ENCODE data around the gene WHRN.

Gene WHRN

DNA sequence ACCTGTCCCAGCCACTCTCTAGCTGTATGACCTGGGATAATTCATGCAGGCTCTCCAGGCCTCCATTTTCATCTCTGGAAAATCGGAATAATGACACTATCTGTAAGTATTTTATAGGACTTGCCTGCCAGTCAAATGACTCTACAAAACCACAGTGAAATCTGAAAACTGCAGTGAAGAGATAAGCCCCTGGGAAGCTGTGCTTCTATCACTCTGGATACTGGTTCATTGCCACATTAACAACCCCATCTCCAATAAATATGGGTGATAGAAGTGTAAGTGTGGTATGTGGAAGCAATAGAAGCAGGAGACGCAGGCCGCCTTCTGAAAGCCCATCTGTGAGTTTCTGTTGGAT, 31.8 kb downstream of the WHRN start:
- no peak for DNase-seq (ENCODE audit: low read depth in 2 of 2, low spot score in 1 of 2)

DNA sequence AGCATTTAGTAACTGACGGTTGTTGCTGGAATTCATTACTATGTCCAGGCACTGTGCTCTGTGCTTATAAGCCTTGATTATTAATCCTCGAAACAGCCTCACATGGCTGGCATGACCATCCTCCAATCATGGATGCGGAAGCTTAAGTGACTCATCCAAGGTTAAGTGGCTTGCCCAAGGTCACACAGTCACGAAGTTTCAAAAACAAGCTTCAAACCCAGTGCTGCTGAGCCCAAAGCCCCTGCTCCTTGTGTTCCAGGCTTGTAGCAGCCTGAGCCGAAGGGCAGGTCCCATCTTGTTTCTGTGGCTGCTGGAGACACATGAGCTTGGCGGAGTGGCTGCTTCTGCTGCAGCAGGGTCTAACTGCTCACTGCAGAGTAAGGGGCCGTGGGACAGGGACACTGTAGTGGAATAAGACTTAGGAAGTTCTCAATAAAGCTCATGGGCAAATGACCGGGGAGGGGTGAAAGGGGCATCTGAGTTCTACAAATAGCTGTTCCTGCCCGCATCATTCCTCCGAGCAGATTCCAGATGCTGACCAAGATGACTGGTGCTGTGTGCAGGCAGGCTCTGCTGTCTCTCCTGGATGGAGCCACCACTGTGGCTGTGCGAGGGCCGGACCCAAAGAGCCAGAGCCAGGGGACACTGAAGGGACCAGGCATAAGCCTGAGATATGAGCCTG, 32.4 kb downstream of the WHRN start:
- DNase-seq (ENCODE audit: low read depth in 2 of 2, low spot score in 1 of 2): no peak

DNA sequence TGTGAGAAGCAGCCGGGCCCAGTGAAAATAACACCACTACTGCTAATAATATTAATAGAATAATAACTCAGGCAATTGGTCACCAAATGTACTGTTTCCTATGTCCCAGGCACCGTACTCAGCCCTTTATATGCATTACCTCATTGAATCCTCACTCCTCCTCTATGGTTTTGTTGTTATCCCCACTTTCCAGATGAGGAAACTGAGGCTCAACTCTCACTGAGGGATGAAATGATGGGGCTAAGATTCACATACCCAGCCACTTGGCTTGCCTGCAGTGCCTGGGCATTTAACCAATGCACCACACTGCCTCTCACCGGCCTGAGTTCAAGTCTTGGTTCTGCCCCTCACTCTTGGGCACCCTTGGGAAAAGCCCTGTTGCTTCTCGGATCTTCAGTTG, 34.1 kb downstream of the WHRN start:
- no peak for DNase-seq (ENCODE audit: low read depth in 2 of 2, low spot score in 1 of 2)

DNA sequence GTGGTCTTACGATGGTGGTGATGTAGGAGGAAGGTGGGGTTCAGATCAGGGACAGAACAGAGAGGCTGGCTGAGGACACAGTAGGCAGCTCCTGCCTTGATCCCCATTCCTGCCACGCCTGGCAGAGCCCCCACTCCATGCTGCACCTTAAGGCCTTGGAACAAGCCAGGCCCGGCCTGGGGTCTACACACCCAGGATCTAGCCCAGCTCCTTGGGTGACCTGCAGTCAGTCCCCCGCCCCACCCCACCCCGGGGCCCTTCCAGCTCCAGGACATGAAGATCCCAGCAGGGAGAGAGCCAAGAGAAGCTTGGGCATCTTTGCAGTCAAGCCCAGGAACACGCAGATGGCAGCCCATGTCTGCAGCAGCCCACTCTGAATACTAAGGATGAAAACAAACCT, 34.7 kb downstream of the WHRN start:
- no peak for DNase-seq (ENCODE audit: low read depth in 2 of 2, low spot score in 1 of 2)

DNA sequence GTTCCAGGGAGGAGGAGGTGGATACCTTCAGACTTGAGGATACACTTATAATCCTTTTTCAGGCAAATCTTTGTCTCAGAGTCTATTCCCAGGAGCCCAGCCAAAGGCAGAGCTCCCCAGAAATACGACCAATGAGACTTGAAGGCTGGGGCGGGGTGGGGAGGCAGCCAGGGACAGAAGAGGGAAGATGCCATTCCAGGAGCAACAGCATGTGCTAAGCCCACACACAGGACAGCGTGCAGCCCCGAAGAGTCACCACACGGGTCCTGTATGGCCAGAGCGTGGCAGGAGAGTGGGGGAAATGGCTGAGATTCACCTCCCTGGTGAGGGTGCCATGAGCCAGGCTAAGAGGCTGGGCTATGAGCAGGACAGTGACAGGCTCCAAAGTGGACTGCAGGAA, 35.2 kb downstream of the WHRN start:
- DNase-seq (ENCODE audit: low read depth in 2 of 2, low spot score in 1 of 2): no peak

DNA sequence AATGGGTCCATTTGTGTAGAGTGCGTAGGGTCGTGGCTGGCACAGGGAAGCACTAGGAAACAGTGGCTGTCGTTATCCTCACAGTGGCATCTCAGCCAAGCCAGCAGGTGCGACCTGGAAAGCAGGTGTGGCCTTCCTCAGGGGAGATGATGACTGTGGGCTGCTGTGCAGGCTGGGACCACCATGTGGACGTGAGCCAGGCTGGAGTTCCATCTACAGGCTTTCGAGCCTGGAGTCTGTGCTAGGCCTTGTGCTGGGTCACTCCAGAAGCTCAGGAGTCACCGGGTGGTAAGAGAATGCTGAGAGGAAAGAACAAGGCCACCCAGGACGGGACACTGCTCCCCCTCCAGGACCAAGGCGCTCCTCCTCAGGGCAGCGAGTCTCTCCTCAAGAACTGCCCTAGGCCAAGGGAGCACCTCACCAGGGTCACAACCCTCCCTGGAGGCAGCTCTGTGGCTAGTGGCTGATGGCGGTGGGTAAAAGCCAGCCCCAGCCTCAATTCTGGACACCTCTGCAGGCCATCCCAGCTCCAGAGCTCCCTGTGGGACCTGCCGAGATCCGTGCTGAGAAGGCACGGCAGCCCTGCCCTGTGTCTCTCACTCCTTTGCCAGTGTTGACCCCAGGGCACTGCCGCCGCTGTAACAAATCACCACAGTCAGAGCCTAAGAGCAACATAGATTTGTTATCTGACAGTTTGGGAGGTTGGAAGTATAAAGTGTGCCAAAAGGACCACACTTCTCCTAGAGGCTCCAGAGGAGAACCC, 36.0 kb downstream of the WHRN start:
- no peak for DNase-seq (ENCODE audit: low read depth in 2 of 2, low spot score in 1 of 2)

DNA sequence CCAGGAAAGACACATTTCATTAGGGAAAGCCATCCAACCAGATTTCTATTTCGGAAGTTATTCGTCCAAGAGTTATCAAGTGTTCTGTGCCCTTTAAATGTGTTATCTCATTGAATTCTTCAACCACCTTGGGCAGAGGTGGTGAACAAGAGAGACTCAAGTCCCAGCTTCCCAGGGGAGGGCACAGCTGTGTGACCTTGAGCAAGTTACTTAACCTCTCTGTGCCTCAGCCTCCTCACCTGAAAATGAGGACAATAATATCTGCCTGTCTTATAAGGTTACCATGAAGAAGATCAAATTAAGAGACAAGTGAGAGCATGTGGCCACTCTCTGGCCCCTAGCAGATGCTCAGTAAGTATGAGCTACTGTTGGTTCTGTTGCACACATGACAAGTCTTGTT, 37.4 kb downstream of the WHRN start:
- DNase-seq (ENCODE audit: low read depth in 2 of 2, low spot score in 1 of 2): no peak

DNA sequence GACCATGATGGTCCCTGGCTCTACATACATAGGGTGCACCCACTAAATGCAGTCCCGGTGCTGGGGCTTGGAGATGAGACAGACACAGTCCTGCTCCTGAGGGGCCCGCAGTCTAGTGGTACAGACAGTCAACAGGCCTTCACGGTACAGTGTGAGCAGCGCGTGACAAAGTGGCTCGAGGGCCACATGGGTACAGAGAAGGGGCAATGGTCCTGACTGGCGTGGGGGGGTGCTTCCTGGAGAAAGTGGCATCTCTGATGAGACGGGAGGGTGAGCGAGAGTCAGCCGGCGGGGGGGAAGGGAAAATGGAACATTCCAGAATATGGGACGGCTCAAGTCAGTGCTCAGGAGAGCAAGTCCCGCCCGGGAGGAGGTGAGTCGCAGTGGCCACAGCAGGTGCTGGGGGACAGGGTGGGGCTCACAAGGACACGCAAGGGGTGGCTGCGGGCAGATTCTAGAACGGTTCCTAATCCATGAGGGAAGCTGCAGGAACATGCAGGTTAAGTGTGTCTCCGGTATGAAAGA, 38.0 kb downstream of the WHRN start:
- DNase-seq (ENCODE audit: low read depth in 2 of 2, low spot score in 1 of 2): no peak

DNA sequence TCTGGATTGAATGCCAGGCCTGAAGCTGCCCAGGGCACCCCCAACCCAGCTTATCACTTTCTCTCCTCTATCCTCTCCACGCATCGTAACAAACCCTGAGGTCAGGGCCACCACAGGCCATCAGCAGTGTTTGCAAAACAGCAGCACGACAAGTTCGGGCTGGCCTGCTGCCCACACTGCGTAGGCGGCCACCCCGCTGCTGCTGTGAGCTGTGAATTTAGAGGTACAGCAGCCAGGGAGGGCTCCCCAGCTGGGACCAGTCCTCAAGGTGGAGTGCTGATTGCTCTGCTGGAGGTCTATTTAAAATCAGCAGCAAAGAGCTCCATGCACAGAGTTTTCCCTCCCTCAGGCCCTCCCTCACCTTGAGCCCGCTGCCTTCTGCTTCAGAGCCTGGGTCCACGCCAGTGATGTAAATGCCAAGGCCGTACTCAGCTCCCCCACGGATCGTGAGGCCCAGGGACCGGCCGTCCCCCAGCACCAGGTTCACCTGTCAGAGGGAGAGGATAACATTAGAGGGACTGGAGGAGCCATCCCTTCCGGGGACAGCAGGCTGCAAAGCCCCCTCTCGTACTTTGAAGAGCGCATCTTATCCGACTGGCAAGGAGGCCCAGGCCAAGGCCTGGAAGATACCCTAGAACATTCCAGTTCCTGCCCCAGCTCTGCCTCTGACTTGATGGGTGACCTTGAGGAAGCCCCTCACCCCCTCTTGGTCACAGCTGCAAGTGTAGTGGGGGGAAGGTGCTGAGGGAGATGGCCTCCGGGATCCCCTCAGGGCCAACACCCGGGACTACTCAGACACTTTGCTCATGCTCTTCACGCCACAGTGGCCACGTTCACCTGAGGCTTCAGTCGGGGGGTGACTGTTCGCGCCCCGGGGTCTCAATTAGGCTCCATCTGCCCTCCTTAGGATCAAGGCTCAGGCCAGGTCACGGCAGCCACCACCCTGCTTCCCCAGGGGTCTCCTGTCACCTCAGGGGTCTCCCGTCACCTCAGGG, 39.1 kb downstream of the WHRN start:
- DNase-seq (ENCODE audit: low read depth in 2 of 2, low spot score in 1 of 2): no peak

DNA sequence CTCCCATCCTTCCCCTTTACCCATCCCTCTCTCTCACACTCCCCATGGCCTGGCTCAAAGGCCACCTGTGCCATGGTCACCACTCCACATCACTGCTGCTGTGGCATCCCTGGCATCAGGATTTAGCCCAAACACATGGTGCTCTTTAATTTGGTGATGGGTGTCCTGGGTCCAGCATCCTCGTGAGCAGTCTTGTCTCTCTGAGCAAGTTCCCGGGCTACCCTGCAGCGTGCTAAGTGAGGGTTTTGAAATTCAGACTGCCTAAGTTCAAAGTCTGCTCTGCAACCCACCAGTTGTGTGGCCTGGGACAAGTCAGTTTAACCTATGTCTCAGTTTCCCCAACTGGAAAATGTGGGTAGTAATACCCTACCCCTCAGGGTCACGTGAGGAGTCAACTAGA, 39.9 kb downstream of the WHRN start:
- DNase-seq (ENCODE audit: low read depth in 2 of 2, low spot score in 1 of 2): no peak

DNA sequence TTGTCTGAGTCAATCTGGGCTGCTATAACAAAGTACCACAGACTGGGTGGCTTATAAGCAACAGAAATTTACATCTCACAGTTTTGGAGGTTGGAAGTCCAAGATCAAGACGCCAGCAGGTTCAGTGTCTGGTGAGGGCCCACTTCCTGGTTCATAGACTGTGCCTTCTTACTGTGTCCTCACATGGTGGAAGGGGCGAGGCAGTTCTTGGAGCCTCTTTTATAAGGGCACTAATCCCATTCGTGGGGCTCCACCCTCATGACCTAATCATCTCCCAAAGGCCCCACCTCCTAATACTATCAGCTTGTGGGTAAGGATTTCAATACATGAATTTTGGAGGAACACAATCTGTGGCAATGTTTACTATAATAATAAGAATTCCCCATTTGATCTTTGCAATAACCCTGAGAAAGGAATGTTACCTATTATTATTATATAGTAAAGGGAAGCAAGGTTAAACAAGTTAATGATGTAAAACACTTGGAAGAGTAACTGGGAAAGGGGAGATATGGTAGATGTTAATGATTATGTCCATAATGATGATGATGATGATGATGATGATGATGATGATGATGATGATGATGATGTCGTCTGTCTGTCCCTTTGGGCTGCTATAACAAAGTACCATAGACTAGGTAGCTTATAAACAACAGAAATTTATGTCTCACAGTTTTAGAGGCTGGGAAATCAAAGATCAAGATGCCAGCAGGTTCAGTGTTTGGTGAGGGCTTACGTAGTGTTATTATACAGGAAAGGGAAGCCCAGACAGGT, 40.8 kb downstream of the WHRN start:
- DNase-seq (ENCODE audit: low read depth in 2 of 2, low spot score in 1 of 2): no peak

DNA sequence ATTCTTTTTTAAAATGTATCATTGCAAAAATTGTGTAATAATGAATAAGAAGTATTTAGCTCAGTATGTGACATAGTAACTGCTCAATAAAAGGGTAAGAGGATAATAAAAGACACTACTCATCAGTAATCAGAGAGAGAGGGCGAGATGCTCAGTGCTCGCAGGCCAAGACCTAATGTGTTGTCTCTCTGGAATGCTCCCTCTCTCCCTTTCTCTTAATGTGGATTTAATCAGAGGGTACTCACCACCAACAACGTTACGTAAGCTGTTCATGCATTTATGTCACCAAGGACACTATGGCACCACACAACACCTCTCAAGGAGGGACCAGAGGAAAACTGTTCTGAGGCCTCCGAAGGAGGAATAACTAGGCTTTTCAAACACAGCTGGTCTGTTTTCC, 42.5 kb downstream of the WHRN start:
- DNase-seq (ENCODE audit: low read depth in 2 of 2, low spot score in 1 of 2): no peak

DNA sequence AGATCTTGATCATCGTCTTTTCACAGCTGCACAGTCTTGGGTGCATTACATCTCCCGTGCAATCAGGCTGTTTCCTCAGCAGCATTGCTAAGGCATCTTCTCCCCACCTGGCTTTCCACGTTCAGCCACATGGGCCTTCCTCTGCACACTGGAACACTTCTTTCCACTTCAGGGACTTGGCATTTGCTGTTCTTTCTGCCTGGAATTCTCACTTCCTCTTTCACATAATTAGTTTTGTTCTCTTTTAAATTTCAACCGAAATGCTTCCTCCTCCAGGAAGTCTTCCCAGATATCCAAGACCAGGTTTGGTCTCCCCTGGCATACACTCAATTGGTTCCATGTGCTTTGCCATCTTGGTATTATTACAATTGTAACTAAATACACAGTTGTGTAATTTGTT, 43.8 kb downstream of the WHRN start:
- no peak for DNase-seq (ENCODE audit: low read depth in 2 of 2, low spot score in 1 of 2)

DNA sequence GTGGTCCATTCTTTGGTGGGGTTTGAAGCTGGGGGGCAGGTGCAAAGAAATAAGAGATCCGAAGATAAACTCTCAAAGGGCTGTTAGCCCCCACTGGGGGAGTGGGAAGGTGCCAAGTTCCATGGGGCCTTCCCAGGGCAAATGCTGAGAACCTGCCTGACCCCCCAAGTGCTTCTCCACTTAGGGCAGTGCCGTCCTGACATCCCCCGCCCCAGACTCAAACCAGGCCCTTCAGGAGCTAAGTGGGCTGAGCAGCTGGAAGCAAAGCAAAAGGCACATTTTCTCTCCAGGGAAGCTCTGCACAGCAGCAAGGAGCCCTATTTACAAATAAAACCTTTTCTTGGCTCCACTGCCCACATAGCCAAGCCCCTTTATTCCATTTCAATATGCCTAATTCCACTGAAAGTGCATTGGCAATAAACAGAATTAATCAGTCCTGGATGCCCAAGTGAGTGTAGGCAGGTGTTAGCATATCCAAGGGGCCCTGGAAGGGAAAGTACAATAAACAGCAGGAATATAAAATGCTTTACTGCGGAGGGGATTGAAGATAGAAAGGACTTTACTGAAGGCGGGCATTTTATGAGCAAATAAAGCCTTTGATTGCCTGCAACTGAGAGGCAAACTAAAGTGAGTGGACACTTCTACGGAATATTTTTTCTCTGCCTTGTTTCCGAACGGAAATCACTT, 44.6 kb downstream of the WHRN start:
- no peak for DNase-seq (ENCODE audit: low read depth in 2 of 2, low spot score in 1 of 2)

DNA sequence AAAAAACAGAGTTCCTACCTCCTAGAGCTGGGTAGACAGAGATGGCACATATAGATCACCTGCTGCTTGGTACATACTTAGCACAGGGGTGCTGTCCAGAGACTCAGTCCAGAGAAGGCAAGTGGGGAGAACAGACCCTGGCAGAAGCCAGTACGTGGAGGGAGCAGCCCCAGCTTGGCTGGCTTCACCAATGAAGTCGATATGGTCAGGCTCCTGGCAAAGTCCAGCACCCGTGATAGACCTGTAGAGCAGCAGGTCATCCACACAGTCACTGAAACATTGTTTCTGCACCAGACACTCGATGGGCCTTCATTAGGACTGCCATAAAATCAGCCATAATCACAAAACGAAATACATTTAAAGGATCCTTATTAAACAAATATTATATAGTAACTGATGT, 45.8 kb downstream of the WHRN start:
- no peak for DNase-seq (ENCODE audit: low read depth in 2 of 2, low spot score in 1 of 2)

DNA sequence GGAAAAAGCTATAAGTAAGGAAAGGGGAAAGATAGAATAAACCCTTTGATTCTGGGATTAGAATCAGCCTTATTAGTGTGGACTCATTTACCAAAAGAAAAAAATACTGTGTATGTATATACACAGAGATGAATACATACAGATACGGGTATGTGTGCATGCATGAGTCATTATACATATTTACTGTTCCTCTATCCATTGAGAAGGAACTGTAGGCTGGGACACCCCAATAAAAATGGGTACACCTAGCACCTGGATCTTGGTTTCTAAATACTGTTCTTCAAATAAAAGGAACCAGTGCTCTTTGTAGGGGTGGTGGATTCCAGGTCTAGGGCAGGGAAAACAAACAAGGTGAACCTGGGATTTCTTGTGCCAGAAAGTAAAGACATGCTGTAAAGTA, 48.3 kb downstream of the WHRN start:
- no peak for DNase-seq (ENCODE audit: low read depth in 2 of 2, low spot score in 1 of 2)

DNA sequence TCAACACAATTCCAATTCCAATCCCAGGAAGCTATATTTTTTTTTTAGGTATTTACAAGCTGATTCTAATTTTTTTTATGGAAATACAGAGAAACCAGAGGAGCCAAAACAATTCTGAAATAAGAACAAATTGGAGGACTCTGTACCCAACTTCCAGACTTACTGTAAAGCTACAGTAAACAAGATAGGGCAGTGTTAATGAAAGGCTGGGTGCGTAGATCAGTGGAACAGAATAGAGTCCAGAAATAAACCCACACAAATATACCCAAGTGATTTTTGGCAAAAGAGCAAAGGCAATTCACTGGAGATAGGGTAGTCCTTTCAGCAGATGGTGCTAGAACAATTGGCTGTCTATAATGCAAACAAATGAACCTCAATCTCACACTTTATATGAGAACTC, 50.6 kb downstream of the WHRN start:
- no peak for DNase-seq (ENCODE audit: low read depth in 2 of 2, low spot score in 1 of 2)

DNA sequence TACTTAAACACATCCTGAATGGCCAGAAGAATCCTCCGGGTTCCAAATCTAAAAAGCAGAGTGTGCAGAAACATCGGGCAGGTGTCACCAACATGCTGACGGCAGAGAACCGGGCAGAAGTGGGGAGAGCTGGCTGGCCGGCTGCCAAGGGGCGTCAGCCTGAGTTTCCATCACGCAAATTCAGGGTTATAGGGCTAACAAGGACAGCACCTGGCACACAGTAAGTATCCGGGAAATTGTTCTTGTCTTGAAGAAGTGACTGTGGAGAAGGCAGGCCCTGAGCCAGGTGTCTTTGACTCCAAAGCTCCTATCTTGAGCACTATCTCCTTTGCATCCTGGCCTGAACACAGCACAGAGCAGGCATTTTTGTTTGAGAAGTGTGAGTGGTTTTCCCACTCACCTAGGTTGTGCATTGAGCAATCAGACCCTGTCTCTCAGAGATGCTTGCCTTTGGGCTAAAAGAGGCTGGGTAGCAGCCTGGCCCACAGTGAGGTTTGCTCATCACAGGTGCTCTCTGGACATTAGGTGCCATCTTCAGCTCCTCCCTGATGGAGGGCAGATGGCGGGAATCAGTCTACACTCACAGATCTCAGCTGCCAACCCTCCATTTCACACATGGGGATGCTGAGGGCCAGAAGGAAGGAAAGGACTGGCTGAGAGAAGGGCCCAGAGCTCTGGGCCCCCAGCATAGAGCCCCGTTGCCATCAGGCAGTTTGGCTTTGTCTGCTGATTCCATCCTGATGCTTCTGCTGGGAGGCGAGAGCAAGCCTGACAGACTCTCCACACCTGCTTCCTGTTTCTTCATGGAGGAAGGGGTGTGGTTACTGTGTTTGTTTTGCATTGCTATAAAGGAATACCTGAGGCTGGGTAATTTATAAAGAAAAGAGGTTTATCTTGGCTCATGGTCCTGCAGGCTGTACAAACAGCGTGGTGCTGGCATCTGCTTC, 52.8 kb downstream of the WHRN start:
- DNase-seq (ENCODE audit: low read depth in 2 of 2, low spot score in 1 of 2): no peak

DNA sequence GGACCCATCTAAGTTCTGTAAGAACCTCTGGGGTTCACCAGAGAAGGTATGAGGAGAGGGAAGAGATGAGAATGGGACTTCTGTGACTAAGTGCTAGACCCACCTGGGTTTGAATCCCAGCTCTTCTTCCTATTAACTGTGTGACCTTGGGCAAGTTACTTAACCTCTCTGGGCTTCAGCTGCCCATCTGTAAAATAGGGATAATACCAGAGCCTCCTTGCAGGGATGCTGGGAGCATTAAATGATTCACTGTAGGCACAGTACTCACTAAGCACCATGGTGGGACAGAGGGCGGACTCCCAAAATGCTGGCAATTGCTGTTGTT, 53.6 kb downstream of the WHRN start:
- no peak for DNase-seq (ENCODE audit: low read depth in 2 of 2, low spot score in 1 of 2)

Data from stimulated activated CD8-positive, alpha-beta memory T cell treated with anti-CD3 and anti-CD28 coated beads, Interleukin-4, amount 100 ng/mL, for 4 hours (primary cell).